K562 (cell line): ENCODE results near the gene HAT1. TPM values are rescaled to one million over a fixed set of nuclear protein-coding genes. Genes with fewer than 3 reads are reported as not detected.

Experiments used
- AFF1 ChIP-seq, 2 experiments: fragments of 450-650 bp; IDR thresholded peaks; 2 replicates each; pipeline ENCODE4 v1.6.1; 2018; ENCODE audit warnings: mild to moderate bottlenecking in 2 of 2, low read depth in 1 of 2; ENCODE audit not compliant: partially characterized antibody in 2 of 2
- ARID4B ChIP-seq: sonication (generic); formaldehyde crosslinking; IDR thresholded peaks from 2 replicates; pipeline ENCODE4 v1.8.0; 2022; ENCODE audit warnings: mild to moderate bottlenecking, missing genetic modification reagents
- ATF6 ChIP-seq: sonication (generic); formaldehyde crosslinking; IDR thresholded peaks from 2 replicates; pipeline ENCODE4 v1.4.0; 2020; ENCODE audit warnings: mild to moderate bottlenecking, missing genetic modification reagents
- DDX20 ChIP-seq: fragments of 450-650 bp; IDR thresholded peaks from 2 replicates; pipeline ENCODE4 v1.6.1; 2016; ENCODE audit warnings: missing genetic modification characterization, low read depth, mild to moderate bottlenecking, missing compliant biosample characterization, moderate library complexity
- FOXK2 ChIP-seq, 2 experiments: fragments of 450-650 bp; IDR thresholded peaks in 1 of 2; conservative IDR thresholded peaks in 1 of 2; 2 replicates each; pipeline ENCODE4 v1.6.1; 2016; ENCODE audit warnings: low read depth in 2 of 2, mild to moderate bottlenecking in 1 of 2
- IRF1 ChIP-seq: sonication (generic); formaldehyde crosslinking; IDR thresholded peaks from 2 replicates; pipeline ENCODE4 v1.8.0; 2022; ENCODE audit warnings: missing genetic modification reagents, mild to moderate bottlenecking, borderline replicate concordance
- JUND ChIP-seq, 2 experiments: IDR thresholded peaks; 2 replicates in 1 of 2; 3 replicates in 1 of 2; pipeline ENCODE4 v1.6.1; 2011; ENCODE audit warnings: borderline replicate concordance in 2 of 2, low read depth in 2 of 2, low read length in 2 of 2, improper control_type of control experiment in 1 of 2, missing biosample characterization in 1 of 2, missing genetic modification characterization in 1 of 2, missing genetic modification reagents in 1 of 2
- PHB ChIP-seq: fragments of 250-450 bp; sonication (Bioruptor Pico); IDR thresholded peaks from 2 replicates; pipeline ENCODE4 v1.5.0; 2021
- SMC3 ChIP-seq: conservative IDR thresholded peaks from 2 replicates; pipeline ENCODE4 v1.6.1; 2011; ENCODE audit warnings: low read depth, low read length, improper control_type of control experiment; ENCODE audit not compliant: insufficient read depth
- VEZF1 ChIP-seq: fragments of 200-800 bp; sonication (Bioruptor generic); IDR thresholded peaks from 2 replicates; pipeline ENCODE4 v1.6.1; 2017; ENCODE audit warnings: missing genetic modification characterization, missing compliant biosample characterization
- polyA plus RNA-seq, 8 experiments: library from polyadenylated mRNA; depleted of rRNA in 4 of 8; stranded (reverse) in 5 of 8; unstranded in 3 of 8; fragments of >200 nt; fragmentation: Nextera tagmentation in 2 of 8; fragmentation: Illumina TruSeq in 1 of 8; extraction: Ambion mirVana in 2 of 8; extraction: Trizol in 1 of 8; gene quantifications; 2 replicates each; pipeline versions ENCODE4 v1.2.1 to v1.2.3, GENCODE V29; 2011 to 2014; ENCODE audit warnings: inconsistent platforms in 1 of 8, missing spikeins in 1 of 8
- total RNA-seq, 7 experiments: library from RNA; depleted of rRNA in 6 of 7; stranded (reverse); fragments of >200 nt in 6 of 7; fragmentation: Illumina TruSeq in 2 of 7; extraction: Trizol in 2 of 7; gene quantifications; 2 replicates each; pipeline versions ENCODE4 v1.2.1 to v1.2.3, GENCODE V29; 2011 to 2021; ENCODE audit warnings: low replicate concordance in 1 of 7

The HAT1 gene
- total and polyA plus RNA-seq, 9 of the 15 experiments (the other 6 are each of a cell fraction or from before 2014, with no cell fraction given) = 125 to 384 (median 244) TPM

GRCh38 chr2:171922230-171923022 lies at the start of gene HAT1 (continued):
- TF ChIP-seq AFF1 (IDR thresholded peaks at IDR 0.05; ENCODE audit: low read depth in 1 of 2, partially characterized antibody in 2 of 2) (peak; percentile 35 to 38), PHB (CRISPR knock-in tag) (no peak), ARID4B (peak; percentile 65; the same call in 1 of the 2 replicates), ATF6 (CRISPR knock-in tag) (peak; percentile 73; the same call in 1 of the 2 replicates), SMC3 (no peak), VEZF1 (peak; percentile 56), JUND (IDR thresholded peaks at IDR 0.05; ENCODE audit: borderline replicate concordance, low read depth, low read length) (peak; percentile 87), JUND (tag; IDR thresholded peaks at IDR 0.05; ENCODE audit: borderline replicate concordance, low read depth, low read length) (peak; percentile 69; the same call in 2 of the 3 replicates), DDX20 (tag) (no peak), IRF1 (no peak), FOXK2 (conservative IDR thresholded peaks at IDR 0.05 in 1 of 2, IDR thresholded peaks at IDR 0.05 in 1 of 2; ENCODE audit: low read depth in 2 of 2) (peak in 1 of 2 experiments; percentile 29; a peak in 2 of 4 replicates)
